T-helper 22 cell (primary cell): Measurements from ENCODE around the gene DLD.
"Not testable (repeated sequence)": the region's sequence is repeated elsewhere in the genome, so short reads cannot be mapped to it uniquely, and the experiment has no call there.

Experiments used
- DNase-seq: peaks from one replicate; pipeline ENCODE4 v3.0.0-alpha.2; 2020; ENCODE audit warnings: low read depth

Gene DLD

GRCh38 chr7:107917763-107918651 lies 27.0 kb downstream of the DLD start:
- DNase-seq = no peak

GRCh38 chr7:107918948-107919347 lies 28.0 kb downstream of the DLD start:
- no peak for DNase-seq

GRCh38 chr7:107920048-107920772 lies 29.2 kb downstream of the DLD start:
- no peak for DNase-seq

GRCh38 chr7:107921826-107922225 lies 30.8 kb downstream of the DLD start:
- DNase-seq = not testable (repeated sequence)

- no peak for DNase-seq
Measured at GRCh38 chr7:107922886-107923285, 31.9 kb downstream of the DLD start.

GRCh38 chr7:107924841-107925504 lies 34.0 kb downstream of the DLD start:
- no peak for DNase-seq

GRCh38 chr7:107926481-107926880 lies 35.5 kb downstream of the DLD start:
- DNase-seq = no peak

- DNase-seq = no peak
Measured at GRCh38 chr7:107931740-107932515, 40.9 kb downstream of the DLD start.

- no peak for DNase-seq
Measured at GRCh38 chr7:107932805-107933204, 41.8 kb downstream of the DLD start.

GRCh38 chr7:107933386-107934013 lies 42.5 kb downstream of the DLD start:
- DNase-seq = no peak

- no peak for DNase-seq
Measured at GRCh38 chr7:107934991-107935770, 44.2 kb downstream of the DLD start.

- no peak for DNase-seq
Measured at GRCh38 chr7:107936312-107936711, 45.3 kb downstream of the DLD start.

- DNase-seq = no peak
Measured at GRCh38 chr7:107937531-107937930, 46.5 kb downstream of the DLD start.

- no peak for DNase-seq
Measured at GRCh38 chr7:107938456-107939250, 47.7 kb downstream of the DLD start.

GRCh38 chr7:107939573-107940489 lies 48.8 kb downstream of the DLD start:
- no peak for DNase-seq

GRCh38 chr7:107940951-107941350 lies 50.0 kb downstream of the DLD start:
- no peak for DNase-seq

GRCh38 chr7:107943018-107943417 lies 52.0 kb downstream of the DLD start:
- no peak for DNase-seq

GRCh38 chr7:107944411-107945169 lies 53.6 kb downstream of the DLD start:
- no peak for DNase-seq
